ENCODE results near the gene TMEM107. TPM values are rescaled to one million over a fixed set of nuclear protein-coding genes. Genes with fewer than 3 reads are reported as not detected.

Gene TMEM107
- total and polyA plus RNA-seq, 9 donors: 6.1 to 17.7 (median 7.2) TPM

DNA sequence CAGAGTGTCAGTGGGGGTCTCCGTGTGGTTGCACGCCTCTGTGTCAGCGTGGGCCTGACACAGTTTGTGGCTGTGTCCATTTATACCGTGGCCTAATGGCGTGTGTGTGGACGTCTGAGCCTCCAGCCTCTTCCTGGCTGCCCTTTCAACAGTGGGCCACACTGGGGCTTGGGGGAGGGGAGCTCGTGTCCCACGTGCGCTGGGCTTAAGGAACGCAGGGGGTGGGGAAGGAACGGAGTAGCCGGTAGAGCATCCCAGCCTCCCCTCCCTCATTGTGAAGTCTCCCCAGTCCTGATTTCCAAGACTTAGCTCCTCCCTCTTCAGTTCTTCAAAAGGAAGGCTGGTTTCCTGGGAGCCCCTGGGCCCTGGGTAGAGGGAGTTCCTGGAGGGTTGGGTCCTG, 42.8 kb downstream of the TMEM107 start:
- Histone ChIP-seq H3K4me1 (ENCODE audit: control insufficient read depth, insufficient read depth, low read length) (peaks cover 8% of the 10 kb centered on the region), H3K27ac (ENCODE audit: low read length) (no peak overlapping the region), H3K9me3 (replicated peaks; ENCODE audit: control insufficient read depth, low read depth, low read length) (no peaks in the 10 kb centered on the region), H3K36me3 (ENCODE audit: control insufficient read depth, insufficient read depth, low read length) (no peaks in the 10 kb centered on the region), H3K4me3 (ENCODE audit: low read length) (no peak overlapping the region), H3K27me3 (ENCODE audit: control insufficient read depth, insufficient read depth, low read length) (peaks cover 12% of the 10 kb centered on the region)
- no peak for DNase-seq
- 72% methylated on average over 3 of the region's 12 CpGs for WGBS (ENCODE audit: insufficient coverage)

DNA sequence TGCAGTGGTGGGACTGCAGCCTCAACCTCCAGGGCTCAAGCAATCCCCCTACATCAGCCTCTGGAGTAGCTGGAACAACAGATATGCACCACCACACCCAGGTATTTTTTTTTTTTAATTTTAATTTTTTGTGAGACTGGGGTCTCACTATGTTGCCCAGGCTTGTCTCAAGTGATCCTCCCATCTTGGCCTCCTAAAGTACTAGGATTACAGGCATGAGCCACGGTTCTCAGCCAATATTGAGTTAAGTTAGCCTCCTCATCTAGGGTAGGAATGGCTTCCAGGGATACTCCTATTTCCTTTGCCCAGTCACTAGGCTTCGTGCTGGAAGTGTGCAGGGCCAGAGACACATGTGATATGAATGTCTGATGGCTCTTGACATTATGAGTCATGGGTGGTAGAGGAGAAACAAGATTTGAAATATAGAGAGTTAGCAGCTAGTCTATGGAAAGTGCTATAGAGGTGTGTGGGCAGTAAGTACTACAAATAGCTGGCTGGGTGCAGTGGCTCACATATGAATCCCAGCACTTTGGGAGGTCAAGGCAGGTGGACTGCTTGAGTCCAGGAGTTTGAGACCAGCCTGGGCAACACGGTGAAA, 44.2 kb downstream of the TMEM107 start:
- DNase-seq: no peak
- Histone ChIP-seq H3K27me3 (ENCODE audit: control insufficient read depth, insufficient read depth, low read length) (peaks cover 15% of the 10 kb centered on the region), H3K36me3 (ENCODE audit: control insufficient read depth, insufficient read depth, low read length) (no peaks in the 10 kb centered on the region), H3K4me1 (ENCODE audit: control insufficient read depth, insufficient read depth, low read length) (peaks cover 5% of the 10 kb centered on the region), H3K27ac (ENCODE audit: low read length) (no peak overlapping the region), H3K4me3 (ENCODE audit: low read length) (no peak overlapping the region), H3K9me3 (replicated peaks; ENCODE audit: control insufficient read depth, low read depth, low read length) (no peaks in the 10 kb centered on the region)
- 71% methylated on average over 1 of the region's 3 CpGs for WGBS (ENCODE audit: insufficient coverage)

DNA sequence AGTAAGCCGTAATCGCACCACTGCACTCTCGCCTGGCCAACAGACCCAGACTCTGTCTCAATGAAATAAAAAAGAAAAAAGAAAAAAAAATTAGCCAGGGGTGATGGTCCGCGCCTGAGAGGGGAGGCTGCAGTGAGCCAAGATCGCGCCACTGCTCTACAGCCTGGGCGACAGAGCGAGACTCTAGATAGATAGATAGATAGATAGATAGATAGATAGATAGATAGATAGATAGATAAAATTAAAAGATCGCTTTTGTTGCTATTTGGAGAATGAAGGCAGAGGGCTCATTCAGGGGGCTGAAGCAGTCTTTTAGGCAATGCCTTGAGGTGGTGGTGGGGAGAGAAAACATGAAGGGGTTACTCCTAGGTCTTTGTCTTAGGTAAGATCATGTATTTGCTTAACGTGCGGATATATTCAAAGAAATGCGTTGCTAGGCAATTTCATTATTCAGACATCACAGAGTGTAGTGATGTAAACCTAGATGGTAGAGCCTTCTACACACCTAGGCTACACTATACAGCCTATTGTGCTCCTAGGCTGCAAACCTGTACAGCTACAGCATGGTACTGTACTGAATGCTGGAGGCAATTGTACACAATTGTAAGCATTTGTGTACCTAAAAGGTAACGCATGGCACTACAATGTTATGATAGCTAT, 47.9 kb downstream of the TMEM107 start:
- H3K27ac ChIP-seq (ENCODE audit: low read length): no peak overlapping the region
- WGBS (ENCODE audit: insufficient coverage): 88% methylated on average over 7 of the region's 14 CpGs
- no peaks in the 10 kb centered on the region for H3K9me3 ChIP-seq (replicated peaks; ENCODE audit: control insufficient read depth, low read depth, low read length)
- peaks cover 35% of the 10 kb centered on the region for H3K4me1 ChIP-seq (ENCODE audit: control insufficient read depth, insufficient read depth, low read length)
- DNase-seq: no peak
- peaks cover 37% of the 10 kb centered on the region for H3K27me3 ChIP-seq (ENCODE audit: control insufficient read depth, insufficient read depth, low read length)
- no peak overlapping the region for H3K4me3 ChIP-seq (ENCODE audit: low read length)
- H3K36me3 ChIP-seq (ENCODE audit: control insufficient read depth, insufficient read depth, low read length): no peaks in the 10 kb centered on the region

DNA sequence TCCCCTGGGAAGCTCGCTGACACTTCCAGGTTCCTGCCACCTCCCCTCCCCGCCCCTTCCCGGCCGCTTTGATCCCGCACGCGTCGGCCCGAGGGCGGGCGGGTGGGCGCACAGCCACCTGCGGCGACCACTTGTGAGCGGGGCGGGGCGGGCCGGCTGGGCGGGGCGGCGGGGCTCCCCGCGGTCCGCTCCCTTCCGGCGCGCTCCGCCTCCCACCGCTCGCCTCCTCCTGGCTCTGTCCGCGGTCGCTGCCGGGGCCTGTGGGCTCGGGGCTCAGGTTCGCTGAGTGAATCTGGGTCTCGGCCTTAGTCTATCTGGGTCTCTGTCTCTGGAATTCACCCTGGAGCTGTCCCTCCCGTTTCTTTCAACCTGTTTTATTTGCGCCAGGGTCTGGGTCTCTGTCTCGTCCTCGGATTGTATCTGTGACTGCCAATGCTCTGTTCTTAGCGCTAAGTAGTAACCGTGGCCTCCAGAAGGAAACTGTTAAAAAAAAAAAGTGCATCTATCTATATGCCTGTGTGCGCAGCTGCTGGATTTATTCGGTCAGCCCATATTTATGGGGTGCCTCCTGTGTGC, 49.6 kb downstream of the TMEM107 start:
- no peaks in the 10 kb centered on the region for H3K36me3 ChIP-seq (ENCODE audit: control insufficient read depth, insufficient read depth, low read length)
- peaks cover 48% of the 10 kb centered on the region for H3K27me3 ChIP-seq (ENCODE audit: control insufficient read depth, insufficient read depth, low read length)
- H3K4me3 ChIP-seq (ENCODE audit: low read length): peak overlapping the region; percentile 77
- H3K9me3 ChIP-seq (replicated peaks; ENCODE audit: control insufficient read depth, low read depth, low read length): no peaks in the 10 kb centered on the region
- H3K4me1 ChIP-seq (ENCODE audit: control insufficient read depth, insufficient read depth, low read length): peaks cover 44% of the 10 kb centered on the region
- under 1% methylated on average over 40 of the region's 45 CpGs for WGBS (ENCODE audit: insufficient coverage)
- H3K27ac ChIP-seq (ENCODE audit: low read length): peak overlapping the region; percentile 90
- peak; percentile 75 for DNase-seq

DNA sequence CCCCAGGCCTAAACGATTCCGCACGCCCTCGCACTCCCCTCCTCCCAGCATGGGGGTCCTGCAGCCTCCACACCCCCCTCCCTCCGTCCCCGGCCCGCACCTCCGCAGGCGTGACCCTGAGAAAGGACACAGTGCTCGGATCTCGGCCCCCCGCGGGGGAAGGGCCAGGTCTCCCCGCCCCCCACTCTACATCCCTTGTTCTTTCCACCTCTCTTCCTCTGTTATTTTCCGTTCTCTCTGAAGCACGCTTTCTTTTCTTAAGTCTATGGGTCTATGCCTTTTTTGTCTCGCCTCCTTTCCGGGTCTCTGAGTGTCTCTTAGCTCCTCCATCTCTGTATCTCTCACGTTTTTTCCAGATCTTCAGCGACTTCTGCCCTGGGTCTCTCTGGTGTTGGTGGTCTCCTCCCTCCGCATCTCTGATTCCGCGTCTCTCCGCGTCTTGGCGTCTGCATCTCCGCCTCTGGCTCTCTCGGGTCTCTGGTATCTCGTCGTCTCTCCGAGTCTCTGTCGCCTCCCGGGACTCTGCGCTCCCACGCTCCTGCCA, 50.2 kb downstream of the TMEM107 start:
- no peaks in the 10 kb centered on the region for H3K36me3 ChIP-seq (ENCODE audit: control insufficient read depth, insufficient read depth, low read length)
- H3K9me3 ChIP-seq (replicated peaks; ENCODE audit: control insufficient read depth, low read depth, low read length): no peaks in the 10 kb centered on the region
- peak; percentile 60 for DNase-seq
- 0% methylated on average over 31 of the region's 35 CpGs for WGBS (ENCODE audit: insufficient coverage)
- peak overlapping the region; percentile 77 for H3K4me3 ChIP-seq (ENCODE audit: low read length)
- H3K27me3 ChIP-seq (ENCODE audit: control insufficient read depth, insufficient read depth, low read length): peaks cover 47% of the 10 kb centered on the region
- H3K4me1 ChIP-seq (ENCODE audit: control insufficient read depth, insufficient read depth, low read length): peaks cover 47% of the 10 kb centered on the region
- H3K27ac ChIP-seq (ENCODE audit: low read length): peak overlapping the region; percentile 83

DNA sequence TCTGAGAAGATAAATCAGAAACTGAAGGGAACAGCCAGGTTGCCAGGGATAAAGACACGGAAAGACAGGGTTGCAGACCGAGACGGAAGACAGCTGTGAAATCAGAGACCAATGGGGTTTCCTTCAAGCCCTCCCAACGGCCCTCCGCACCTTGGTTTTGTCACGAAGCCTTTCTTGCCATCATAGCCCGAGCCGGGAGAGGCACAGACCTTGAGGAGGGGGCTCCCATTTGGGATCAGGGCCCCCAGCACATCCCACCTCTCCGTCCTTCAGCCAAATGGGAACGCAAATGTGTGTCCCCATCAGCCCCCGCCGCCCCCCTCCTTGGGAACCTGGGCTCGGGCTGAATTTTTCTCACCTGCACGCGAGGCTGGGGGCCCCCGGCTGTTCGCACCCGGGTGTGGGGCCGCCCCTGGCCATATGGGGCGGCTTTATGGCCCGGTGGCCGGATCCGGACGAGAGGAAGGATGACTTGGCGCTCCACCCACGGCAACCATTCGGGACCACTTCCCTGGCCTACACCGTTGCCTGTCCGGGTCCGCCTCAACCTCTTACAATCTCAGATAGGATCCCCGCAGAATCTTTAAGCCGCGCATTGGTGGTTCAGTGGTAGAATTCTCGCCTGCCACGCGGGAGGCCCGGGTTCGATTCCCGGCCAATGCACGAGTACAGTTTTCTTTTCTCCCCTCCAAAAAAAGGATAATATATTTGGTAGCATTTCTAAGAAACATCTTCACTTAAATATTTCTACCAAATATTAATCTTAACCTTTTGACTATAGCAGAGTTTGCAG, 50.8 kb downstream of the TMEM107 start:
- Histone ChIP-seq H3K4me1 (ENCODE audit: control insufficient read depth, insufficient read depth, low read length) (peaks cover 54% of the 10 kb centered on the region), H3K4me3 (ENCODE audit: low read length) (peak overlapping the region; percentile 77), H3K36me3 (ENCODE audit: control insufficient read depth, insufficient read depth, low read length) (no peaks in the 10 kb centered on the region), H3K27ac (ENCODE audit: low read length) (peak overlapping the region; percentile 83), H3K9me3 (replicated peaks; ENCODE audit: control insufficient read depth, low read depth, low read length) (no peaks in the 10 kb centered on the region), H3K27me3 (ENCODE audit: control insufficient read depth, insufficient read depth, low read length) (peaks cover 50% of the 10 kb centered on the region)
- DNase-seq: peak; percentile 92
- WGBS (ENCODE audit: insufficient coverage): under 1% methylated on average over 30 of the region's 40 CpGs

DNA sequence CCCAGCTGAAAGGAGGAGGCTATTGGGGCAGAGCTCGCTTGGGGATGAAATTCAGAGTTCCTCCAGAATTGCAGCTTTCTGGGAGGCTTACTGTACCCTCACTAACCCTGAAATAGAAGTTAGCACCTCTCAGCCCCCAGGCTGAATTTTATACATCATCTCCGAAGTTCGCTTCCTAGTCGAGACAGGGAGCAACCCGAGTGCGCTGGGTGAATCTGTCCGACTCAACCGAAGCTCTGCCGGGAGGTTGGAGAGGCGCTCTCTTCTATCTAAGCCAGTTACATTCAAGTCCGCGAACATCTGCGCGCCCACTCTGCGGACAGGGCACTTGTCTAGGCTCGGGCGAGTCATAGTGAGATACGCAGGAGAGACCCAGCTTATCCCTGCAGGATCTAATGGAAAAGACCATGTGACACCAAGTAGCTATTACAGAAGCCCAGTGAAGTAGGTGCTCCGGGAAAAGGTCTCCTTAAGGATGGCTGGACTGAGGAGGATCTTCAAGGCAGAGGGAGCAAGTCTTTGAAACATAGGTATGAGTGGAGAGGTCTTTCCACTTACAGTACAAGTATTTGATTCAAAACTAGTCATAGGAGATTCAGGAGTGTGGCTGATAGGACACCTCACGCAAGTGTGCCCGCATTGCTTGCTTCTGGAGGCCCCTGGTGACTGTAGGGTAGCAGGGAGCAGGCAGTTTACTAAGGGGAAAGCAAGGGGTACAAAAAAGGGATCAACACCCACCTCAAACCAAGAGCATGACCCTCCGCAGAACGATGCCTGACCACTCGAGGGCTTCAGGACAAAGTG, 51.6 kb downstream of the TMEM107 start:
- H3K27ac ChIP-seq (ENCODE audit: low read length): no peak overlapping the region
- H3K9me3 ChIP-seq (replicated peaks; ENCODE audit: control insufficient read depth, low read depth, low read length): no peaks in the 10 kb centered on the region
- H3K27me3 ChIP-seq (ENCODE audit: control insufficient read depth, insufficient read depth, low read length): peaks cover 47% of the 10 kb centered on the region
- H3K4me3 ChIP-seq (ENCODE audit: low read length): peak overlapping the region; percentile 54
- H3K4me1 ChIP-seq (ENCODE audit: control insufficient read depth, insufficient read depth, low read length): peaks cover 55% of the 10 kb centered on the region
- peak; percentile 36 for DNase-seq
- WGBS (ENCODE audit: insufficient coverage): 0% methylated on average over 20 of the region's 24 CpGs
- H3K36me3 ChIP-seq (ENCODE audit: control insufficient read depth, insufficient read depth, low read length): no peaks in the 10 kb centered on the region

DNA sequence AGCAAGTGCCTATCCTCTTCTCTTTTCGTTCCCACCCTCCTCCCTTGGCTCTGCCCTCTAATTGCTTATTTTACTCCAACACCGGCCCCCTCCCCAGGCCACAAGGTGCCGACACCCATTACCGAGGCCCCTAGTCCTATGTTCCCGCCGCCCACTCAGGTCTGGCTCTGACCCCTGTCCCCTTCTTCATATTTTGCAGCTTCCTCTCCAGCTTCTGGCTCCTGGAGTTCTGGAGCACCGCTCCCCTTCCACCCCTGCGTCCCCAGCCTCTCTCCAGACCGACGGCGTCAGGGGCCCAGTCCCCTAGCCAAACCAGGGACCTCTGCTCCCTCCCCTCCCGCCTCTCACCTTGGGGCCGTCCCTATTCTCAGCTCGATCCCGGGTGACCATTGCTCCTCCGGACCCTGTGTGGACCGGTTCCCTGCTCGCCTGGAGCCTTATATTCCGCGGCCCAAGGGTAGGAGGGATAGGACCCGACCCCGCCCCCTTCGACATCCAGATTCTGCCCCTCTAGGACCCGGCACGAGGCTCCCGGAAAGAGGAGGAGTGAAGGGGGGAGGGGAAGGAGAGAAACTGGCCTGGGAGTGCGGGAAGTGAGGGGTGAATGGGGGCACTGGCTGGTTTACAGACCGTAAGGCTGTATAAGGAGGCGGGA, 52.4 kb downstream of the TMEM107 start, which contains the start of gene HES7:
TSS of gene HES7 (minus strand) at position 412 of the 655 bp plus-strand sequence. CDS start at position 390, 22 bp downstream.
- no peaks in the 10 kb centered on the region for H3K9me3 ChIP-seq (replicated peaks; ENCODE audit: control insufficient read depth, low read depth, low read length)
- no peak within 1 kb of the TSS for H3K27ac ChIP-seq (ENCODE audit: low read length)
- peaks cover 47% of the 10 kb centered on the region for H3K27me3 ChIP-seq (ENCODE audit: control insufficient read depth, insufficient read depth, low read length)
- H3K4me1 ChIP-seq (ENCODE audit: control insufficient read depth, insufficient read depth, low read length): peaks cover 55% of the 10 kb centered on the region
- DNase-seq: peak; percentile 59
- H3K4me3 ChIP-seq (ENCODE audit: low read length): peak within 1 kb of the TSS; percentile 54
- WGBS (ENCODE audit: insufficient coverage): under 1% methylated on average over 19 of the region's 29 CpGs
- no peaks in the 10 kb centered on the region for H3K36me3 ChIP-seq (ENCODE audit: control insufficient read depth, insufficient read depth, low read length)
